Type B pancreatic cell (in vitro differentiated cells): ENCODE data around the gene COL24A1. TPM values are rescaled to one million over a fixed set of nuclear protein-coding genes. Genes with fewer than 3 reads are reported as not detected.
"Not testable (repeated sequence)": the region's sequence is repeated elsewhere in the genome, so short reads cannot be mapped to it uniquely, and the experiment has no call there.

Experiments used
- DNase-seq: peaks from one replicate; pipeline ENCODE4 v3.0.0; 2021; ENCODE audit warnings: mixed read lengths; ENCODE audit not compliant: unreplicated experiment; ENCODE audit errors: extremely low spot score
- H3K27ac Mint-ChIP-seq: 2 replicates; pipeline ENCODE4 v1.8.0; 2021; ENCODE audit warnings: mild to moderate bottlenecking, mixed read lengths
- H3K27me3 Mint-ChIP-seq: 2 replicates; pipeline ENCODE4 v1.8.0; 2021; ENCODE audit warnings: mixed read lengths
- H3K36me3 Mint-ChIP-seq: 2 replicates; pipeline ENCODE4 v1.8.0; 2021; ENCODE audit warnings: mixed read lengths
- H3K4me1 Mint-ChIP-seq: one replicate; pipeline ENCODE4 v1.8.0; 2021; ENCODE audit warnings: mixed read lengths; ENCODE audit not compliant: unreplicated experiment
- H3K4me3 Mint-ChIP-seq: 2 replicates; pipeline ENCODE4 v1.8.0; 2021; ENCODE audit warnings: mild to moderate bottlenecking, mixed read lengths
- H3K9me3 Mint-ChIP-seq: 2 replicates; pipeline ENCODE4 v1.8.0; 2021; ENCODE audit warnings: mixed read lengths
- CTCF ChIP-seq: fragments of 200-600 bp; sonication (generic); conservative IDR thresholded peaks from 2 replicates; pipeline ENCODE4 v1.5.0; 2021; ENCODE audit warnings: antibody characterized with exemption, mild to moderate bottlenecking
- total RNA-seq: library from RNA; stranded (reverse); gene quantifications from 2 replicates; pipeline ENCODE4 v1.2.1, GENCODE V29; 2021; ENCODE audit warnings: low replicate concordance

COL24A1 gene
- total RNA-seq, 1 donor from 2014 or later = 7.2 TPM

- Mint-ChIP-seq H3K4me3 (no peak overlapping the region), H3K27me3 (no peaks in the 10 kb centered on the region), H3K27ac (no peak overlapping the region), H3K9me3 (no peaks in the 10 kb centered on the region), H3K36me3 (no peaks in the 10 kb centered on the region), H3K4me1 (no peaks in the 10 kb centered on the region)
- DNase-seq = no peak
- TF ChIP-seq CTCF = no peak
Observed at GRCh38 chr1:85976516-85977205, 179.9 kb downstream of the COL24A1 start.

GRCh38 chr1:85975912-85976371 is 180.6 kb downstream of the COL24A1 start:
- DNase-seq = no peak
- H3K9me3 Mint-ChIP-seq = no peaks in the 10 kb centered on the region
- H3K27me3 Mint-ChIP-seq = no peaks in the 10 kb centered on the region
- no peak overlapping the region for H3K27ac Mint-ChIP-seq
- H3K4me3 Mint-ChIP-seq = no peak overlapping the region
- H3K4me1 Mint-ChIP-seq = no peaks in the 10 kb centered on the region
- no peaks in the 10 kb centered on the region for H3K36me3 Mint-ChIP-seq
- TF ChIP-seq CTCF = no peak

- no peaks in the 10 kb centered on the region for H3K9me3 Mint-ChIP-seq
- no peaks in the 10 kb centered on the region for H3K27me3 Mint-ChIP-seq
- no peak for TF ChIP-seq CTCF
- H3K4me1 Mint-ChIP-seq = peaks cover 8% of the 10 kb centered on the region
- no peaks in the 10 kb centered on the region for H3K36me3 Mint-ChIP-seq
- DNase-seq = no peak
- no peak overlapping the region for H3K4me3 Mint-ChIP-seq
- no peak overlapping the region for H3K27ac Mint-ChIP-seq
Observed at GRCh38 chr1:85962457-85962856, 194.1 kb downstream of the COL24A1 start.

GRCh38 chr1:85957760-85958159 is 198.8 kb downstream of the COL24A1 start:
- Mint-ChIP-seq H3K9me3 (no peaks in the 10 kb centered on the region), H3K4me1 (no peaks in the 10 kb centered on the region), H3K27me3 (no peaks in the 10 kb centered on the region), H3K36me3 (no peaks in the 10 kb centered on the region), H3K4me3 (no peak overlapping the region), H3K27ac (no peak overlapping the region)
- TF ChIP-seq CTCF = no peak
- no peak for DNase-seq

GRCh38 chr1:85955218-85955617 is 201.4 kb downstream of the COL24A1 start:
- DNase-seq, H3K4me1 Mint-ChIP-seq, H3K4me3 Mint-ChIP-seq, H3K9me3 Mint-ChIP-seq, H3K36me3 Mint-ChIP-seq, H3K27me3 Mint-ChIP-seq, H3K27ac Mint-ChIP-seq: not testable (repeated sequence)

GRCh38 chr1:85952460-85952859 is 204.1 kb downstream of the COL24A1 start:
- TF ChIP-seq CTCF = no peak
- no peaks in the 10 kb centered on the region for H3K9me3 Mint-ChIP-seq
- no peak for DNase-seq

More at GRCh38 chr1:85952460-85952859, 204.1 kb downstream of the COL24A1 start:
- no peak overlapping the region for H3K27ac Mint-ChIP-seq
- H3K4me1 Mint-ChIP-seq = no peaks in the 10 kb centered on the region
- no peak overlapping the region for H3K4me3 Mint-ChIP-seq
- no peaks in the 10 kb centered on the region for H3K27me3 Mint-ChIP-seq
- no peaks in the 10 kb centered on the region for H3K36me3 Mint-ChIP-seq
